Upper lobe of left lung (tissue), 4 donors: ENCODE data around the gene KCNJ16.

Experiments
- EP300 ChIP-seq, 4 donors: sonication (generic); formaldehyde crosslinking; IDR thresholded peaks; one replicate each; pipeline ENCODE4 v1.5.1; 2017; ENCODE audit warnings: antibody characterized with exemption in 4 of 4, control low read depth in 2 of 4
- POLR2A ChIP-seq, 4 donors: fragments of 450-650 bp; IDR thresholded peaks; one replicate each; pipeline ENCODE4 v1.5.1; 2016 to 2017; ENCODE audit warnings: antibody characterized with exemption in 4 of 4, mild to moderate bottlenecking in 2 of 4
- POLR2AphosphoS5 ChIP-seq, 2 donors: sonication (generic); formaldehyde crosslinking; IDR thresholded peaks; one replicate each; pipeline ENCODE4 v1.5.1; 2017; ENCODE audit warnings: antibody characterized with exemption in 2 of 2
- TF ChIP-seq, protein P1 (sequence below), 6 experiments: fragments of 450-650 bp in 4 of 6; fragments of 200-600 bp in 2 of 6; sonication (generic) in 2 of 6; IDR thresholded peaks; one replicate each; pipeline ENCODE4 v1.5.1; 2016 to 2019; ENCODE audit warnings: antibody characterized with exemption in 6 of 6

GRCh38 chr17:70086516-70086915 lies 11.5 kb downstream of the KCNJ16 start:
- TF ChIP-seq POLR2A (IDR thresholded peaks at IDR 0.05) (no peak), POLR2AphosphoS5 (IDR thresholded peaks at IDR 0.05) (no peak), EP300 (IDR thresholded peaks at IDR 0.05) (no peak)
- TF ChIP-seq, protein P1, sequence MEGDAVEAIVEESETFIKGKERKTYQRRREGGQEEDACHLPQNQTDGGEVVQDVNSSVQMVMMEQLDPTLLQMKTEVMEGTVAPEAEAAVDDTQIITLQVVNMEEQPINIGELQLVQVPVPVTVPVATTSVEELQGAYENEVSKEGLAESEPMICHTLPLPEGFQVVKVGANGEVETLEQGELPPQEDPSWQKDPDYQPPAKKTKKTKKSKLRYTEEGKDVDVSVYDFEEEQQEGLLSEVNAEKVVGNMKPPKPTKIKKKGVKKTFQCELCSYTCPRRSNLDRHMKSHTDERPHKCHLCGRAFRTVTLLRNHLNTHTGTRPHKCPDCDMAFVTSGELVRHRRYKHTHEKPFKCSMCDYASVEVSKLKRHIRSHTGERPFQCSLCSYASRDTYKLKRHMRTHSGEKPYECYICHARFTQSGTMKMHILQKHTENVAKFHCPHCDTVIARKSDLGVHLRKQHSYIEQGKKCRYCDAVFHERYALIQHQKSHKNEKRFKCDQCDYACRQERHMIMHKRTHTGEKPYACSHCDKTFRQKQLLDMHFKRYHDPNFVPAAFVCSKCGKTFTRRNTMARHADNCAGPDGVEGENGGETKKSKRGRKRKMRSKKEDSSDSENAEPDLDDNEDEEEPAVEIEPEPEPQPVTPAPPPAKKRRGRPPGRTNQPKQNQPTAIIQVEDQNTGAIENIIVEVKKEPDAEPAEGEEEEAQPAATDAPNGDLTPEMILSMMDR (IDR thresholded peaks at IDR 0.05) = no peak
